Activated T-cell treated with anti-CD3 and anti-CD28 coated beads, Interleukin-2, amount 50 U/mL, for 4 hours (primary cell): Measurements from ENCODE around the gene GPR152. TPM values are rescaled to one million over a fixed set of nuclear protein-coding genes. Genes with fewer than 3 reads are reported as not detected.
A peak's percentile ranks its signal among the peaks of the same experiment; 100 is the strongest.
"Not testable (repeated sequence)": the region's sequence is repeated elsewhere in the genome, so short reads cannot be mapped to it uniquely, and the experiment has no call there.

ENCODE experiments used
- ATAC-seq, 2 donors: fragments of 200-7000 bp; cut with Tn5 transposase; one replicate each; pipeline ENCODE4 v1.10.0; 2021
- DNase-seq: peaks from one replicate; pipeline ENCODE4 v3.0.0-alpha.2; 2020
- H3K27me3 Mint-ChIP-seq: one replicate; pipeline ENCODE4 v1.8.0; 2021; ENCODE audit warnings: low read depth, mixed read lengths
- H3K36me3 Mint-ChIP-seq: one replicate; pipeline ENCODE4 v1.8.0; 2022; ENCODE audit warnings: mixed read lengths; ENCODE audit not compliant: insufficient read depth
- H3K4me1 Mint-ChIP-seq: one replicate; pipeline ENCODE4 v1.8.0; 2021; ENCODE audit warnings: low read depth, mixed read lengths
- H3K4me3 Mint-ChIP-seq: one replicate; pipeline ENCODE4 v1.8.0; 2021; ENCODE audit warnings: mild to moderate bottlenecking, moderate library complexity, mixed read lengths
- H3K9me3 Mint-ChIP-seq: one replicate; pipeline ENCODE4 v1.8.0; 2021; ENCODE audit warnings: mixed read lengths
- total RNA-seq, 3 donors: library from RNA; stranded (reverse); gene quantifications; one replicate each; pipeline ENCODE4 v1.2.1, GENCODE V29; 2021

The GPR152 gene
- total RNA-seq, 3 donors from 2014 or later: not detected

DNA sequence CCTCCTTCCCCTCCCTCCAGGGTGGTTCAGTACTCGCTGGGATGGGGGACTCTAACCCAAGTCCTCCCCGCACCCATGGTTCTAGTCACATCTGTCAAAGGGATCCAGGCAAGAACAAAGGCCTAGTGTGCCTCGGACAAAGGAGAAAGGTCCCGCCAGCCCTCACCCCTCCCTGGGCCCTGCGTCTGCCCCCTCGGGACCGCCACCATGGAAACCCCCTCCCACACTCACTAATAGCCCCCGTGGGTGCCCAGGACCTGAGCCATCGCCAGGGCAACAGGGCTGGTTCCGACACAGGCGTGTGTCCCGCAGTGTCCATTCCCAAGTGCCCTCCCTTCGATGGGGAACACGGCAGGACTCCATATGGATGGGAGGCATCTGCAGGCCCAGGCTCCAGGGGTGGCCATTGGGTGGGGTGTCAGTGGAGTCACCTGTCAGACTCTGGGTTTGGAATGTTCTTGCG lies 42.1 kb downstream of the GPR152 start:
- no peak for ATAC-seq
- H3K27me3 Mint-ChIP-seq: no peaks in the 10 kb centered on the region
- peaks cover 82% of the 10 kb centered on the region for H3K4me1 Mint-ChIP-seq
- DNase-seq: no peak
- no peaks in the 10 kb centered on the region for H3K9me3 Mint-ChIP-seq
- peak overlapping the region; percentile 29 for H3K4me3 Mint-ChIP-seq
- H3K36me3 Mint-ChIP-seq: peaks cover 5% of the 10 kb centered on the region

DNA sequence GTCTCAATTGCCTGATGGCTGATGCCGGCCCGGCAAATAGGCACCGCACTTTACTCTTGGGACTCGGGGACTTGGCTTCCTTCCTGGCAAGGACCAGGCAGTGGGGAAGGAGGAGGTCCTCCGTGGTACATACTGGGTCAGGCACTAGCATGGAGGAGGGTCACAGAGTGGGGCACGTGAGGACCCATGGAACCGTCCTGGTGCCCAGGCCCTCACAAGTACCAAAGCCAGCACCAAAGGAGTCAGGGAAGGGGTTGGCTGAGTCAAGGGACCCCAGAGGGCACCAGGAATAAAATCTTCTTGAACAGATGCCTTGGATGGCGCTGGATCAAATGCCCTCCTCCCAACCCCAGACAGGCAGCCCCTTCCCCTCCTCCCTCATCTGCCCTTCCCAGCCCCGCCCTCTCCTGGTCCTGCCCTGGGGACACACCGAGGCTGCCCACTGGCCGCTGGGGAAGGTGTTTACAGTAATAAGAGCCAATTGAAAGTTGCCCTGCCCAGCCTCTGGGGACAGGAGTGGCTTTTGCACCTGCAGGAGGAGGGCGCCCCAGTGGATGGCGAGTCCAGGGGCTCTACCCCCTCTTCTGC lies 42.7 kb downstream of the GPR152 start:
- H3K4me1 Mint-ChIP-seq: peaks cover 83% of the 10 kb centered on the region
- no peak for DNase-seq
- H3K36me3 Mint-ChIP-seq: peaks cover 5% of the 10 kb centered on the region
- H3K27me3 Mint-ChIP-seq: no peaks in the 10 kb centered on the region
- H3K9me3 Mint-ChIP-seq: no peaks in the 10 kb centered on the region
- peak overlapping the region; percentile 67 for H3K4me3 Mint-ChIP-seq
- ATAC-seq: no peak

DNA sequence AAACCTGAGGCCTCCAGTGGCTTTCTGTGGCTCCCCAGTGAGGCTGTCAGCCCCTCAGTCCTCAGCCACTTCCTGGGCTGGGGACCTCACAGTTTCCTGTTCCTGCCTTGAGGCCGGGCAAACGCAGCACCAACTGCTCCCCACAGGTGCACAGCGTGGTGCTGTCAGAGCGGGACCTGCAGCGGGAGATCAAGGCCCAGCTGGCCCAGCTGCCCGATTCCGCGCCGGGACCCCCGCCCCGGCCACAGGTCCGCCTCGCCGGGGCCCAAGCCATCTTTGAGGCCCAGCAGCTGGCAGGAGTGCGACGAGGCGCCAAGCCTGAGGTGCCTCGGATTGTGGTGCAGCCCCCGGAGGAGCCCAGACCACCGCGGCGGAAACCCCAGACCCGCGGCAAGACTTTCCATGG lies 43.3 kb downstream of the GPR152 start:
- no peaks in the 10 kb centered on the region for H3K27me3 Mint-ChIP-seq
- peak; percentile 50 for ATAC-seq
- peaks cover 5% of the 10 kb centered on the region for H3K36me3 Mint-ChIP-seq

DNA sequence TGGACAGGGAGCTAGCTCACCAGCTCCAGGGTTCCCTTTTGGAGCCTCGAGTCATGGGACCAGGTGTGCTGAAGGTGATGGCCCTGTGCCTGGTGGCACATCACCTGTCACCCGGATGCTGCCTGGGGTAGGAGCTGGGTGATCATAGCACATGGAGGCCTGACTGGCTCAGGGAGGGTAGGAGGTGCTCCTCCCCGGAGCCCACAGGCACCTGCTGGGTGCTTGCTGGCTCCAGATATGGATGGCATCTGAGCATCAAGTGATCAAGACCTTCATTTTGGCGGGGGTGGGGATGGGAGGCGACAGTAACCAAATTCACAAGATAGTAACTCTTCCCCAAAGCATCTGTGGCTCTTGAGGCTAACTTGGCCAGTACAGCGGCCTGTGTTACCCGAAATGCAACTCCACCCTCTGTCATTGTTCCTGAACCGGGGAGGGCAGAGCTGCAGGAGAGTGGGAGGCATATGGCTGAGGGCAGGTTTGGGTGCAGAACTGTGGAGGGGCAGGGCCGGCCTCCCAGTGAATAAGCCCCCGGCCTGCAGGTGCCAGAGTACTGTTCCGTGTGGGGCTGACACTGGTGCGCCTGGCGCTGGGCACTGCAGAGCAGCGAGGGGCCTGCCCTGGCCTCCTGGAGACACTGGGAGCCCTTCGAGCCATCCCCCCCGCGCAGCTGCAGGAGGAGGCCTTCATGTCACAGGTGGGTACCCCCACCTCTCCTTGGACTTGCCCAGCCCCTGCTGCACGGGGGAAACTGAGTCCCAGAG lies 43.9 kb downstream of the GPR152 start:
- peak overlapping the region; percentile 88 for H3K4me3 Mint-ChIP-seq
- ATAC-seq (no peak), DNase-seq (no peak)
- H3K27me3 Mint-ChIP-seq: no peaks in the 10 kb centered on the region
- peaks cover 5% of the 10 kb centered on the region for H3K36me3 Mint-ChIP-seq
- peaks cover 90% of the 10 kb centered on the region for H3K4me1 Mint-ChIP-seq
- H3K9me3 Mint-ChIP-seq: no peaks in the 10 kb centered on the region

More for the DNA sequence above, 43.3 kb downstream of the GPR152 start:
- DNase-seq: peak; percentile 46
- no peaks in the 10 kb centered on the region for H3K9me3 Mint-ChIP-seq
- H3K4me1 Mint-ChIP-seq: peaks cover 88% of the 10 kb centered on the region
- H3K4me3 Mint-ChIP-seq: peak overlapping the region; percentile 11

DNA sequence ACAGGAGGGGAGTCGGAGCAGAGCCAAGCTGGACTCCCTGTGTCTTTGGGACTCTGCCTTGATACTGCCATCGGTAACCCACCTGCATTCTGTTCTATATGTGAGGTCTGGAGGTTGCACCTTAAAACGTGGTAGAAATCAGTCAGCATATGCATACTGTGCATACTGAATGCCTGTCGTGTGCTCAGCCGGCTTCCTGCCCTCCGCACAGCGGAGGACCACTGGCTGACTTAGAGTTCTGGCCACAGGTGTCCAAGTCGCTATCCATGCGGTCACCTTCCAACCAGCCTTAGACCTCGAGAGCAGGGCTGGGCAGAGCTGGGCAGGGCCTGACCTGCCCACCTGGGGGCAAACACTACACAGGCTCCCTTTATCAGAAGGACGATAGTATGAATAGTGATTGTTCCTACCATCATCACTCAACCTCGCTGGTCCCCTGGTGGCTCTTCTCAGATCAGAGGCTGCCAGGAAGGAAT lies 44.8 kb downstream of the GPR152 start:
- no peaks in the 10 kb centered on the region for H3K9me3 Mint-ChIP-seq
- H3K4me3 Mint-ChIP-seq: peak overlapping the region; percentile 88
- no peaks in the 10 kb centered on the region for H3K27me3 Mint-ChIP-seq
- peaks cover 5% of the 10 kb centered on the region for H3K36me3 Mint-ChIP-seq
- H3K4me1 Mint-ChIP-seq: peaks cover 89% of the 10 kb centered on the region
- ATAC-seq (no peak), DNase-seq (no peak)

DNA sequence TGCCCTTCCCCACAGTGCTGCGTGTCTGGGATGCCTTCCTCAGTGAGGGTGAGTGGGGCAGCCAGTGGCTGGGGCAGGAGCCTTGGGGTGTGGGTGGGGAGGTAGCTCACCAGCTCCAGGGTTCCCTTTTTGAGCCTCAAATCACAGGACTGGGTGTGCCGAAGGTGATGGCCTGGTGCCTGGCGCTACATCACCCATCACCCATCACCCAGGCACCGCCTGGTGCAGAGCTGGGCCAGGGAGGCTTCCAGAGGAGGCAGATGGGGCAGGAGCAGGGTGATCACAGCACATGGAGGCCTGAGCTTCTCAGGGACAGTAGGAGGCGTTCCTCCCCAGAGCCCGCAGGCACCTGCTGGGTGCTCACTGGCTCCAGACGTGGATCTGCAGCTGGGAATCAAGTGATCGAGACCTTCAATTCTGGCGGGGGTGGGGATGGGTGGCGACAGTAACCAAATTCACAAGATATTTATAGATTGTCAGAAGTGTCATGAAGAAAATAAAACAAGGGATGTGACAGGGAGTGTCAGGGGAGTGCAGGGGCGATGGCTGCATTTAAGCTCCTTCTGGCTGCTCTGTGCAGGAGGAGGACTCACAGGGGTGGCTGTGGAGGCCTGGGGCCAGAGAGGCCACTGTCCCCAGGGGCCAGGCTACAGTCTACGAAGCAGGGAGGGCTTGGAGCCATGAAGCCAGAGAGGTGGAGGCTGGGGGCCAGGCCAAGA lies 45.4 kb downstream of the GPR152 start:
- Mint-ChIP-seq H3K4me1 (peaks cover 88% of the 10 kb centered on the region), H3K27me3 (no peaks in the 10 kb centered on the region), H3K9me3 (no peaks in the 10 kb centered on the region), H3K4me3 (peak overlapping the region; percentile 88), H3K36me3 (peaks cover 5% of the 10 kb centered on the region)
- no peak for DNase-seq
- peak; percentile 6 for ATAC-seq

DNA sequence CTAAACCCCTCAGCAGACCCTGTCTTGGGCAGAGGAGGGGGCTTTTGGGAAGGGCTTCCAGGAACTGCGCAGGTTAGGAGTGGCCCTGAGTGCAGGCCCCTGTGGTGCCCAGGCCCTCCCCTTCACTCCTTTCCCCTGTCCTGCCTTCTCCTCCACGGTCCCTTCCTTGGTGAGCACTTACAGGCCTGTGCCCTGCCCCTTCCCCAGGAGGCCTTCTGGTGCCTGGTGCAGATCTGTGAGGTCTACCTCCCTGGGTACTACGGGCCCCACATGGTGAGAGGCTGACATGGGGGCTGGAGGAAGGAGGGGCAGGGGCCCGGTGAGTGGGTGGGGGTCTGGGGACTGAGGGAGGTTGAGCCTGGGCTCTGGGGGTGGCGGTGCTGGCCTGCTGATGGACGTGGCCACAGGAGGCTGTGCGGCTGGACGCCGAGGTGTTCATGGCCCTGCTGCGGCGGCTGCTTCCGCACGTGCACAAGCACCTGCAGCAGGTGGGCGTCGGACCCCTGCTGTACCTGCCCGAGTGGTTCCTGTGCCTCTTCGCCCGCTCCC lies 46.0 kb downstream of the GPR152 start:
- Mint-ChIP-seq H3K4me3 (peak overlapping the region; percentile 88), H3K27me3 (no peaks in the 10 kb centered on the region), H3K4me1 (peaks cover 82% of the 10 kb centered on the region), H3K9me3 (no peaks in the 10 kb centered on the region), H3K36me3 (peaks cover 5% of the 10 kb centered on the region)
- DNase-seq (no peak), ATAC-seq (no peak)

DNA sequence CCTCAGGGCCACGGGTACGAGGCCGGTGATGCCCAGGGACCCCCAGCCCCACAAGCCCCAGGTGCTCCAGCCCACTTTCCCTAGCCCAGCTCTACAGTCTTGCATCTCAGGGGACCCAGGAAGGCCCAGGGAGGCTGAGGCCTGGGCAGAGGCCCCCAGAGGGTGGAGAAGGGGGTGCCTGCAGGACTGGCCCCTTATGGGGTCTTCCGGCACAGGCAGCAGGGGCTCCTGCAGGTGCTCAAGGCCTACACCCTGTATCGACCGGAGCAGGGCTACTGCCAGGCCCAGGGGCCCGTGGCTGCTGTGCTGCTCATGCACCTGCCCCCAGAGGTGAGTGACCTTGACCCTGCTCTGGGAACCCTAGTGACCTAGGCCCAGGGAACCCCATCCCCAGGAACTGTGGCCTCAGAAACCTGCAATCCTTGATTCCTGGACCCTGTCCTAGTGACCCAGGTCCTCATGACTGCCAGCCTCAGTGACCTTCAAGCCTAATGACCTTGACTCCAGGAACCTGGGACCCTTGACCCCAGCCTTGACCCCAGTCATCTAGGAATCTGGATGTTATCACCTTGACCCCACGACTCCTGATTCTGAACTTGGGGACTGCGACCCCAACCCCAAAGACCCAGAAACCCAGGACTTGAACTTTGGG lies 46.7 kb downstream of the GPR152 start:
- Mint-ChIP-seq H3K27me3 (no peaks in the 10 kb centered on the region), H3K9me3 (no peaks in the 10 kb centered on the region), H3K36me3 (peaks cover 5% of the 10 kb centered on the region), H3K4me1 (peaks cover 78% of the 10 kb centered on the region), H3K4me3 (peak overlapping the region; percentile 88)
- DNase-seq (no peak), ATAC-seq (no peak)

DNA sequence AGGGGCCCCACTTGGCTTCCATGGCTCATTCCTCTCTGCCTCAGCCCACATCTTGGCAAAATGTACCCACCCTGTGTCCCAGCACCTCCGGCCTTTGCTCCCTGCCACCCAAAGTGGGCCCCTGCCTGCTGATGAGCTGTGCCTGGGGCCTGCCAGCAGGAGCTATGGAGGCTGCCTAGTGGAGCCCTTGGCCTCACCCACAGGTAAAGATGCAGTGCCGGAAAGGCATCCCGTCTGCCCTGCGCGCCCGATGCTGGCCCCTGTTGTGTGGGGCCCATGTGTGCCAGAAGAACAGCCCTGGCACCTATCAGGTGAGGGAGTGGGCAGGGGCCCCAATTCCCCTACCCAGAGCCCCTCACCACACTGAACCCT lies 47.3 kb downstream of the GPR152 start:
- H3K27me3 Mint-ChIP-seq: no peaks in the 10 kb centered on the region
- peak; percentile 7 for DNase-seq
- peak overlapping the region; percentile 88 for H3K4me3 Mint-ChIP-seq
- H3K4me1 Mint-ChIP-seq: peaks cover 78% of the 10 kb centered on the region
- no peak for ATAC-seq
- H3K9me3 Mint-ChIP-seq: no peaks in the 10 kb centered on the region
- peaks cover 5% of the 10 kb centered on the region for H3K36me3 Mint-ChIP-seq

DNA sequence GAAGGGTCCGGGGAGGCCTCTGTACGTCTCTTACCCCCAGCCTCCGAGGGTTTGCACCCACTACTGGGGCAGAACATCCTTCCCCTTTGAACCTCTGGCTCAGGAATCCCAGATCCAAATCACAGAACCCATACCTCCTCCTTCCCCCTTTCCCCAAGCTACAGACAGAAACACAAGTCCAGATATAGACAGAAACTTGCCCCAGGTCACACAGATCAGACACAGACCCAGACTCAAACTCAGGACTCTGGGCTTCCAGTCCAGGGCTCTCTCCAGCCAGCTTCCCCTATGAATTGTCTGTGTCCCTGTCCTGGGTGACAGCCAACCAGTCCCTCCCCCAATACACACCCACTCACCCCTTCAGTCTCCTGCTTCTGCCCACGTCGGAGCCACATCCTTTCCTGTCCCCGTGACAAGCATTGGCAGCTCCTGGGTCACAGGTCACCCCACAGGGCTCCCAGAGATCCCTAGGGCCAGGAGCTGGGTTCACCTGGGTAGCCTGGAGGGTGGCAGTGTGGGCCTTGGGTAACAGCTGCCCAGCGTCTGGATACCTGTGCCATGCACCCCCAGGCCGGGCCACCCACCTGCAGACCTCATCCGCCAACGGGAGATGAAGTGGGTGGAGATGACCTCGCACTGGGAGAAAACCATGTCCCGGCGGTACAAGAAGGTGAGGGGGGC lies 47.9 kb downstream of the GPR152 start:
- no peaks in the 10 kb centered on the region for H3K9me3 Mint-ChIP-seq
- no peaks in the 10 kb centered on the region for H3K27me3 Mint-ChIP-seq
- peak overlapping the region; percentile 88 for H3K4me3 Mint-ChIP-seq
- peaks cover 5% of the 10 kb centered on the region for H3K36me3 Mint-ChIP-seq
- ATAC-seq: no peak
- peaks cover 74% of the 10 kb centered on the region for H3K4me1 Mint-ChIP-seq
- peak; percentile 44 for DNase-seq

- DNase-seq, H3K36me3 Mint-ChIP-seq, H3K9me3 Mint-ChIP-seq, ATAC-seq, H3K27me3 Mint-ChIP-seq: not testable (repeated sequence)
- Mint-ChIP-seq H3K4me3 (peak overlapping the region; percentile 88), H3K4me1 (peaks cover 73% of the 10 kb centered on the region)
These were observed 49.4 kb downstream of the GPR152 start for GRCh38 chr11:67403085-67403484.

GRCh38 chr11:67402192-67402839 lies 50.2 kb downstream of the GPR152 start:
- not testable (repeated sequence) for H3K36me3 Mint-ChIP-seq, ATAC-seq, H3K27me3 Mint-ChIP-seq, H3K9me3 Mint-ChIP-seq
- DNase-seq: peak; percentile 4
- peaks cover 73% of the 10 kb centered on the region for H3K4me1 Mint-ChIP-seq
- H3K4me3 Mint-ChIP-seq: peak overlapping the region; percentile 88

DNA sequence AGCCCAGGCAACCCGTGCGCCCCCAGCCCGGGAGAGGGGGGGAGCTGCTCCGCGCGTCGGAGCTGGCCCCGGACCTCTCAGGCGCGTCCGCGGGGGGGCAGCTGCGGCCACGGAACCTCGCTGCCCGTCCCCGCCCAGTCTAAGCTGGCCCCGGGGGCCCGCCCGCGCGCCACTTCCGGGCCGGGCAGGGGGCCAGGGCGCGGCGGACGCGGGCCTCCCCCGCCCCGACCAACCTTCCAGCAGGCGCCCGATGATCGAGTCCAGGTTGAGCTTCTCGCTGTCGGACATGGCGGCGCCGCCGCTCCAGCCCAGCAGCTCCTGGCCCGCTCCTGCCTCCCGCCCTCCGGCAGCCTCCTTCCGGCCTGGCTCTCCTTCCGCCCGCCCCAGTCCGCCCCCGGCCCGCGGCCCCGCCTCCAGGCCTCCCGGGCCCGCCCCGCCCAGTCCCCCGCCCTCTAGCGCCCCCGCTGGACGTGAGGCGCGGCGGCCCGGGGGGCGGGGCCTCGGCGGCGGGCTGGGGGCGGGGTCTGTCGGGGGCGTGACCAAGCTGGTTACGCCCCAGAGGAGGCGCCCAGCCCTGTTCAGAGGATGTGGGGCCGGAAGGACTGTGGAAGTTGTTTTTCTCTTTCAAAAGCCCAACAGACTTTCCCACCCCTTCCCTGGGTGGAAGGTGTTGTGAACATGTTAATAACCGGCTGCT lies 50.9 kb downstream of the GPR152 start, which contains the start of gene PPP1CA:
TSS of gene PPP1CA (minus strand) at position 364 of the 697 bp plus-strand sequence. CDS start at position 288, 76 bp downstream.
- peak; percentile 75 to 77 for ATAC-seq
- Mint-ChIP-seq H3K27me3 (no peaks in the 10 kb centered on the region), H3K36me3 (peaks cover 5% of the 10 kb centered on the region)

More for the DNA sequence above, 50.9 kb downstream of the GPR152 start, which contains the start of gene PPP1CA:
- peak within 1 kb of the TSS; percentile 88 for H3K4me3 Mint-ChIP-seq
- peak; percentile 92 for DNase-seq
- H3K9me3 Mint-ChIP-seq: no peaks in the 10 kb centered on the region
- H3K4me1 Mint-ChIP-seq: peaks cover 71% of the 10 kb centered on the region
